Neural cell (in vitro differentiated cells): Measurements from ENCODE around the gene PREB. TPM values are rescaled to one million over a fixed set of nuclear protein-coding genes. Genes with fewer than 3 reads are reported as not detected.

Source experiments
- H2AFZ ChIP-seq: fragments of 200-600, 300-800 bp; sonication (generic), shearing (Covaris generic); 2 replicates; pipeline ENCODE4 v1.6.0; 2014; ENCODE audit warnings: low read depth, mild to moderate bottlenecking, antibody characterized with exemption, low read length, moderate library complexity
- H3F3A ChIP-seq: fragments of 200-600 bp; shearing (Covaris generic); 2 replicates; pipeline ENCODE4 v1.6.1; 2016; ENCODE audit warnings: mild to moderate bottlenecking, moderate library complexity, mixed read lengths, antibody characterized with exemption, low read length; ENCODE audit not compliant: insufficient read depth, poor library complexity, severe bottlenecking
- H3K27ac ChIP-seq: fragments of 200-600, 300-800 bp; sonication (generic), shearing (Covaris generic); 2 replicates; pipeline ENCODE4 v1.5.1; 2014; ENCODE audit warnings: mild to moderate bottlenecking, low read length, moderate library complexity
- H3K27me3 ChIP-seq: fragments of 300-800, 200-600 bp; sonication (generic), shearing (Covaris generic); 2 replicates; pipeline ENCODE4 v1.6.0; 2014; ENCODE audit warnings: mild to moderate bottlenecking, low read depth, low read length, moderate library complexity; ENCODE audit not compliant: insufficient read depth
- H3K36me3 ChIP-seq: fragments of 300-800, 200-600 bp; sonication (generic), shearing (Covaris generic); 2 replicates; pipeline ENCODE4 v1.5.1; 2014; ENCODE audit warnings: mild to moderate bottlenecking, antibody characterized with exemption, low read length, moderate library complexity; ENCODE audit not compliant: insufficient read depth
- H3K4me2 ChIP-seq: fragments of 300-800, 200-600 bp; sonication (generic), shearing (Covaris generic); 2 replicates; pipeline ENCODE4 v1.6.0; 2014; ENCODE audit warnings: mild to moderate bottlenecking, low read length
- H3K4me3 ChIP-seq: fragments of 300-800, 200-600 bp; sonication (generic), shearing (Covaris generic); 2 replicates; pipeline ENCODE4 v1.5.1; 2014; ENCODE audit warnings: mild to moderate bottlenecking, low read length, moderate library complexity
- H3K79me2 ChIP-seq: fragments of 200-600 bp; shearing (Covaris generic); replicated peaks from 2 replicates; pipeline ENCODE4 v1.6.0; 2014; ENCODE audit warnings: mild to moderate bottlenecking, low read length, moderate library complexity; ENCODE audit not compliant: insufficient read depth
- H3K9ac ChIP-seq: fragments of 300-800, 200-600 bp; sonication (generic), shearing (Covaris generic); 2 replicates; pipeline ENCODE4 v1.6.1; 2016; ENCODE audit warnings: mild to moderate bottlenecking, low read length, mixed read lengths
- H3K9me2 ChIP-seq: fragments of 200-600 bp; shearing (Covaris generic); 2 replicates; pipeline ENCODE4 v1.6.1; 2016; ENCODE audit warnings: mild to moderate bottlenecking, low read length, mixed read lengths; ENCODE audit not compliant: insufficient read depth
- H3K9me3 ChIP-seq: fragments of 200-600, 300-800 bp; sonication (generic), shearing (Covaris generic); 2 replicates; pipeline ENCODE4 v1.6.1; 2016; ENCODE audit warnings: mild to moderate bottlenecking, mixed run types, low read length, moderate library complexity, mixed read lengths
- H4K20me1 ChIP-seq: fragments of 200-600 bp; shearing (Covaris generic); 2 replicates; pipeline ENCODE4 v1.6.1; 2016; ENCODE audit warnings: mild to moderate bottlenecking, mixed run types; ENCODE audit not compliant: insufficient read depth
- CTCF ChIP-seq: fragments of 450-650 bp; IDR thresholded peaks from 2 replicates; pipeline ENCODE4 v1.5.1; 2014; ENCODE audit warnings: antibody characterized with exemption, mild to moderate bottlenecking, moderate library complexity; ENCODE audit not compliant: poor library complexity, severe bottlenecking
- EP300 ChIP-seq: fragments of 450-650 bp; conservative IDR thresholded peaks from 2 replicates; pipeline ENCODE4 v1.6.1; 2014; ENCODE audit warnings: antibody characterized with exemption, mild to moderate bottlenecking, moderate library complexity; ENCODE audit not compliant: poor library complexity, severe bottlenecking
- EZH2 ChIP-seq: fragments of 200-600, 300-800 bp; shearing (Covaris generic), sonication (generic); IDR thresholded peaks from 2 replicates; pipeline ENCODE4 v1.6.1; 2014; ENCODE audit warnings: antibody characterized with exemption, low read length, borderline replicate concordance, mild to moderate bottlenecking; ENCODE audit not compliant: insufficient read depth, poor library complexity, severe bottlenecking
- MXI1 ChIP-seq: fragments of 450-650 bp; conservative IDR thresholded peaks from 2 replicates; pipeline ENCODE4 v1.6.1; 2014; ENCODE audit warnings: antibody characterized with exemption, mild to moderate bottlenecking; ENCODE audit not compliant: poor library complexity, severe bottlenecking
- POLR2AphosphoS5 ChIP-seq: IDR thresholded peaks from 2 replicates; pipeline ENCODE4 v1.6.1; 2012
- RAD21 ChIP-seq: fragments of 450-650 bp; conservative IDR thresholded peaks from 2 replicates; pipeline ENCODE4 v1.6.1; 2014; ENCODE audit warnings: antibody characterized with exemption, mild to moderate bottlenecking, moderate library complexity
- REST ChIP-seq: IDR thresholded peaks from 2 replicates; pipeline ENCODE4 v1.6.1; 2012; ENCODE audit warnings: borderline replicate concordance
- SMC3 ChIP-seq: fragments of 450-650 bp; conservative IDR thresholded peaks from 2 replicates; pipeline ENCODE4 v1.6.1; 2014; ENCODE audit warnings: antibody characterized with exemption, mild to moderate bottlenecking, moderate library complexity; ENCODE audit not compliant: poor library complexity
- TAF1 ChIP-seq: IDR thresholded peaks from 2 replicates; pipeline ENCODE4 v1.6.1; 2012; ENCODE audit warnings: low read depth
- polyA plus RNA-seq: library from polyadenylated mRNA; depleted of rRNA; stranded (reverse); fragments of >200 nt; gene quantifications from 2 replicates; pipeline ENCODE4 v1.2.3, GENCODE V29; 2014

Gene PREB
- polyA plus RNA-seq, 1 donor from 2014 or later: 121 TPM

GRCh38 chr2:27158468-27158867 is 24.0 kb upstream of the PREB start:
- no peak overlapping the region for H3K4me2 ChIP-seq
- no peaks in the 10 kb centered on the region for H3K27me3 ChIP-seq
- no peak overlapping the region for H3K27ac ChIP-seq
- no peaks in the 10 kb centered on the region for H3K9me3 ChIP-seq
- H3K9me2 ChIP-seq: no peaks in the 10 kb centered on the region
- no peaks in the 10 kb centered on the region for H3K36me3 ChIP-seq
- no peak overlapping the region for H2AFZ ChIP-seq
- no peak for TF ChIP-seq EZH2
- TF ChIP-seq CTCF: no peak
- TF ChIP-seq REST: no peak
- no peak overlapping the region for H3K4me3 ChIP-seq
- H3K79me2 ChIP-seq: no peaks in the 10 kb centered on the region
- no peaks in the 10 kb centered on the region for H4K20me1 ChIP-seq
- H3F3A ChIP-seq: no peaks in the 10 kb centered on the region
- no peak overlapping the region for H3K9ac ChIP-seq

- Histone ChIP-seq H3K4me2 (no peak overlapping the region), H3K36me3 (no peaks in the 10 kb centered on the region)
Observed at GRCh38 chr2:27155069-27155520, 20.7 kb upstream of the PREB start.

More at GRCh38 chr2:27155069-27155520, 20.7 kb upstream of the PREB start:
- no peaks in the 10 kb centered on the region for H3K9me3 ChIP-seq
- H3K9ac ChIP-seq: no peak overlapping the region
- H3K9me2 ChIP-seq: no peaks in the 10 kb centered on the region
- no peak overlapping the region for H2AFZ ChIP-seq
- H3K79me2 ChIP-seq: no peaks in the 10 kb centered on the region
- no peaks in the 10 kb centered on the region for H3F3A ChIP-seq
- TF ChIP-seq POLR2AphosphoS5 (no peak), SMC3 (no peak), RAD21 (no peak), TAF1 (no peak), CTCF (no peak), REST (no peak), EP300 (no peak), EZH2 (no peak), MXI1 (no peak)
- no peak overlapping the region for H3K4me3 ChIP-seq
- H3K27me3 ChIP-seq: no peaks in the 10 kb centered on the region
- H4K20me1 ChIP-seq: no peaks in the 10 kb centered on the region
- no peak overlapping the region for H3K27ac ChIP-seq
